Calu3 (cell line): Measurements from ENCODE around the gene VSIR. TPM values are rescaled to one million over a fixed set of nuclear protein-coding genes. Genes with fewer than 3 reads are reported as not detected.

ENCODE experiments used
- Bru-seq: library from RNA; stranded (reverse); fragments of 400-500 nt; gene quantifications from one replicate; lab custom pipeline; 2021; lab: Mats Ljungman, UMichigan
- BruChase-seq, 2 experiments: library from RNA; stranded (reverse); fragments of 400-500 nt; gene quantifications; one replicate each; lab custom pipeline; 2021; lab: Mats Ljungman, UMichigan
- BruUV-seq: library from RNA; stranded (reverse); fragments of 400-500 nt; replicated peaks from 2 replicates; lab custom pipeline; 2021; lab: Mats Ljungman, UMichigan
- CTCF ChIA-PET: fragments of 300-600 bp; sonication (Branson Sonifier 250); formaldehyde crosslinking; loops from one replicate; lab custom pipeline; 2022; ENCODE audit warnings: antibody characterized with exemption; lab: Charles Lee
- DNase-seq: peaks from one replicate; pipeline ENCODE4 v3.0.0; 2022
- H3K27ac Mint-ChIP-seq: one replicate; pipeline ENCODE4 v1.8.0; 2022; ENCODE audit warnings: mixed read lengths; ENCODE audit not compliant: unreplicated experiment
- H3K27me3 Mint-ChIP-seq: one replicate; pipeline ENCODE4 v1.8.0; 2022; ENCODE audit warnings: mixed read lengths; ENCODE audit not compliant: unreplicated experiment
- H3K36me3 Mint-ChIP-seq: one replicate; pipeline ENCODE4 v1.8.0; 2022; ENCODE audit warnings: mild to moderate bottlenecking, moderate library complexity, mixed read lengths; ENCODE audit not compliant: insufficient read depth, unreplicated experiment
- H3K4me1 Mint-ChIP-seq: one replicate; pipeline ENCODE4 v1.8.0; 2022; ENCODE audit warnings: mild to moderate bottlenecking, low read depth, mixed read lengths; ENCODE audit not compliant: unreplicated experiment
- H3K4me3 Mint-ChIP-seq: one replicate; pipeline ENCODE4 v1.8.0; 2022; ENCODE audit warnings: mild to moderate bottlenecking, low read depth, moderate library complexity, mixed read lengths; ENCODE audit not compliant: unreplicated experiment
- H3K9me3 Mint-ChIP-seq: one replicate; pipeline ENCODE4 v1.8.0; 2022; ENCODE audit warnings: low read depth, mixed read lengths; ENCODE audit not compliant: unreplicated experiment
- CTCF ChIP-seq: fragments of 200-600 bp; IDR thresholded peaks from one replicate; pipeline ENCODE4 v1.8.0; 2022; ENCODE audit warnings: antibody characterized with exemption; ENCODE audit not compliant: unreplicated experiment
- intact Hi-C: fragments of 100-400 bp; cut with micrococcal nuclease; formaldehyde crosslinking; loops from one replicate; pipeline ENCODE4 v1.10.0; 2022; ENCODE audit not compliant: unreplicated experiment
- long read RNA-seq: library from polyadenylated mRNA; stranded (forward); transcript quantifications from one replicate; pipeline ENCODE4 v2.0.0, GENCODE V29; 2022
- total RNA-seq: library from RNA; stranded (reverse); gene quantifications from 2 replicates; pipeline ENCODE4 v1.2.3, GENCODE V29; 2022

The VSIR gene
- total RNA-seq (30.1 and 46.1 TPM in 2 replicates), Bru-seq, nascent RNA (percentile 61 among the genes with signal in this experiment), BruChase-seq, experiment 1, labeled RNA remaining after a 6-hour chase (percentile 61 among the genes with signal in this experiment), BruChase-seq, experiment 2, labeled RNA remaining after a 2-hour chase (percentile 52 among the genes with signal in this experiment)
- long read RNA-seq, full-length matches to known transcripts = 125 of 145 reads
- long read RNA-seq, partial matches to known transcripts = 4 of 145 reads
- long read RNA-seq, other reads (novel, unspliced or antisense) = 16 of 145 reads

- Mint-ChIP-seq H3K27ac (peak within 1 kb of the TSS; percentile 43), H3K36me3 (peaks cover 25% of the 10 kb centered on the region), H3K4me3 (peak within 1 kb of the TSS; percentile 87), H3K4me1 (peaks cover 38% of the 10 kb centered on the region), H3K9me3 (no peaks in the 10 kb centered on the region), H3K27me3 (no peaks in the 10 kb centered on the region)
- DNase-seq = peak; percentile 96
- BruUV-seq = no TSS peak
- peak; percentile 96 for TF ChIP-seq CTCF
- intact Hi-C loops = no loop called here
- CTCF ChIA-PET = interaction anchor here (0.5 to 2.6 kb wide), 14 partner anchors 9 to 1298 kb away, joined by 3 to 19 read pairs (median 4); no protein-coding TSS in a partner anchor
Observed at GRCh38 chr10:71773221-71773971, at the start of gene VSIR. TSS of gene VSIR (minus strand) at chr10:71773520. CDS start at chr10:71773439, 81 bp downstream.

GRCh38 chr10:71821909-71822763, 48.8 kb upstream of the VSIR start:
- intact Hi-C loops = no loop called here
- TF ChIP-seq CTCF = no peak
- Mint-ChIP-seq H3K36me3 (peaks cover 68% of the 10 kb centered on the region), H3K9me3 (no peaks in the 10 kb centered on the region), H3K4me3 (no peak overlapping the region), H3K4me1 (no peaks in the 10 kb centered on the region), H3K27me3 (no peaks in the 10 kb centered on the region), H3K27ac (no peak overlapping the region)
- BruUV-seq = no TSS peak
- CTCF ChIA-PET = interaction anchor here (1.1 kb wide), 1 partner anchor 227 kb away, joined by 3 read pairs; no protein-coding TSS in a partner anchor
- DNase-seq = no peak

- no peak for TF ChIP-seq CTCF
- Mint-ChIP-seq H3K36me3 (peaks cover 68% of the 10 kb centered on the region), H3K27ac (no peak overlapping the region), H3K27me3 (no peaks in the 10 kb centered on the region), H3K9me3 (no peaks in the 10 kb centered on the region), H3K4me3 (no peak overlapping the region), H3K4me1 (no peaks in the 10 kb centered on the region)
- BruUV-seq = no TSS peak
- intact Hi-C loops = no loop called here
- CTCF ChIA-PET = interaction anchor here (0.7 kb wide), 1 partner anchor 456 kb away, joined by 4 read pairs; no protein-coding TSS in a partner anchor
- DNase-seq = no peak
Observed at GRCh38 chr10:71820966-71821365, 47.6 kb upstream of the VSIR start.

GRCh38 chr10:71819985-71820384, 46.7 kb upstream of the VSIR start:
- Mint-ChIP-seq H3K27me3 (no peaks in the 10 kb centered on the region), H3K36me3 (peaks cover 71% of the 10 kb centered on the region), H3K9me3 (no peaks in the 10 kb centered on the region), H3K4me3 (no peak overlapping the region), H3K27ac (no peak overlapping the region), H3K4me1 (no peaks in the 10 kb centered on the region)
- intact Hi-C loops = loop anchor here (10.0 kb wide), 1 partner anchor 125 kb away; no protein-coding TSS in a partner anchor
- CTCF ChIA-PET = no interaction called here
- TF ChIP-seq CTCF = no peak
- DNase-seq = no peak
- no TSS peak for BruUV-seq
